Tibial nerve (tissue), 3 donors: Measurements from ENCODE around the gene SNX25.

Source experiments
- POLR2A ChIP-seq, 2 donors: fragments of 450-650 bp; IDR thresholded peaks; one replicate each; pipeline ENCODE4 v1.6.1; 2017; ENCODE audit warnings: antibody characterized with exemption in 2 of 2, mild to moderate bottlenecking in 2 of 2, moderate library complexity in 2 of 2
- TF ChIP-seq, protein P1 (sequence below), 5 experiments: fragments of 200-600 bp in 3 of 5; fragments of 450-650 bp in 2 of 5; sonication (generic) in 3 of 5; IDR thresholded peaks; one replicate each; pipeline ENCODE4 v1.5.1; 2016 to 2019; ENCODE audit warnings: antibody characterized with exemption in 5 of 5, mild to moderate bottlenecking in 3 of 5, moderate library complexity in 2 of 5

DNA sequence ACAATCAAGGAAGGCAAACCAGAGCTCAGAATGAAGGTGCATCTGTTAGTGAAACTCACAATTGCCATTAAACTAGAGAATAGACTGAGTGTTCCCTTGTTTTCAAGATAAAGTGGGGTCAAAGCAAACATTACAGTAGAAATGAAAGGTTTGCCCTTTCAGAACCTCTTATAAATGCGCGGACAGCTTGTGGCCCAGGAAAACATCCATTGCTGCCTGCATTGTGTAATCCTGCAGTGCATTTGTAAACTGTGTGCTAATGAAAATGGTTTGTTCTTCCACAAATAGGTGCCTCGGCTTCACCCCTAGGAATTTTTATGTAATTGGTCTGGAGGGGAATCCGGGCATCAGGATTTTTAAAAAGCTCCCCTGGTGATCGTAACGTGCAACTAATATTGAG lies 62.8 kb downstream of the SNX25 start:
- no peak for TF ChIP-seq POLR2A (IDR thresholded peaks at IDR 0.05)
- TF ChIP-seq, protein P1, sequence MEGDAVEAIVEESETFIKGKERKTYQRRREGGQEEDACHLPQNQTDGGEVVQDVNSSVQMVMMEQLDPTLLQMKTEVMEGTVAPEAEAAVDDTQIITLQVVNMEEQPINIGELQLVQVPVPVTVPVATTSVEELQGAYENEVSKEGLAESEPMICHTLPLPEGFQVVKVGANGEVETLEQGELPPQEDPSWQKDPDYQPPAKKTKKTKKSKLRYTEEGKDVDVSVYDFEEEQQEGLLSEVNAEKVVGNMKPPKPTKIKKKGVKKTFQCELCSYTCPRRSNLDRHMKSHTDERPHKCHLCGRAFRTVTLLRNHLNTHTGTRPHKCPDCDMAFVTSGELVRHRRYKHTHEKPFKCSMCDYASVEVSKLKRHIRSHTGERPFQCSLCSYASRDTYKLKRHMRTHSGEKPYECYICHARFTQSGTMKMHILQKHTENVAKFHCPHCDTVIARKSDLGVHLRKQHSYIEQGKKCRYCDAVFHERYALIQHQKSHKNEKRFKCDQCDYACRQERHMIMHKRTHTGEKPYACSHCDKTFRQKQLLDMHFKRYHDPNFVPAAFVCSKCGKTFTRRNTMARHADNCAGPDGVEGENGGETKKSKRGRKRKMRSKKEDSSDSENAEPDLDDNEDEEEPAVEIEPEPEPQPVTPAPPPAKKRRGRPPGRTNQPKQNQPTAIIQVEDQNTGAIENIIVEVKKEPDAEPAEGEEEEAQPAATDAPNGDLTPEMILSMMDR (IDR thresholded peaks at IDR 0.05): no peak
